Limb (tissue), 2 donors: Measurements from ENCODE around the gene NTRK1.

Source experiments
- DNase-seq, 2 donors: peaks; one replicate each; pipeline ENCODE4 v3.0.0-alpha.2; 2016; ENCODE audit errors: extremely low spot score in 2 of 2

NTRK1 gene

GRCh38 chr1:156838972-156839371 is 21.7 kb upstream of the NTRK1 start:
- peak in 1 of 2 donors; percentile 67 for DNase-seq

- no peak for DNase-seq
These were observed 21.1 kb upstream of the NTRK1 start for GRCh38 chr1:156839426-156840109.

- no peak for DNase-seq
These were observed 20.3 kb upstream of the NTRK1 start for GRCh38 chr1:156840186-156840897.

GRCh38 chr1:156840898-156841279 is 19.8 kb upstream of the NTRK1 start:
- DNase-seq: no peak

- DNase-seq: no peak
These were observed 19.3 kb upstream of the NTRK1 start for GRCh38 chr1:156841295-156841855.

- no peak for DNase-seq
These were observed 17.9 kb upstream of the NTRK1 start for GRCh38 chr1:156842618-156843300.

- no peak for DNase-seq
These were observed 16.6 kb upstream of the NTRK1 start for GRCh38 chr1:156844102-156844501.

GRCh38 chr1:156844638-156845037 is 16.0 kb upstream of the NTRK1 start:
- DNase-seq: no peak

GRCh38 chr1:156845055-156845952 is 15.4 kb upstream of the NTRK1 start:
- DNase-seq: peak in 1 of 2 donors; percentile 58

- DNase-seq: no peak
These were observed 14.6 kb upstream of the NTRK1 start for GRCh38 chr1:156845953-156846545.

GRCh38 chr1:156846643-156847042 is 14.0 kb upstream of the NTRK1 start:
- no peak for DNase-seq

GRCh38 chr1:156847591-156848460 is 12.8 kb upstream of the NTRK1 start:
- no peak for DNase-seq

GRCh38 chr1:156848461-156849150 is 12.1 kb upstream of the NTRK1 start:
- DNase-seq: no peak

GRCh38 chr1:156849151-156849496 is 11.5 kb upstream of the NTRK1 start:
- no peak for DNase-seq

- no peak for DNase-seq
These were observed 8.8 kb upstream of the NTRK1 start for GRCh38 chr1:156851779-156852417.

- peak in 1 of 2 donors; percentile 55 for DNase-seq
These were observed 8.2 kb upstream of the NTRK1 start for GRCh38 chr1:156852418-156852874.

GRCh38 chr1:156853761-156854160 is 6.9 kb upstream of the NTRK1 start:
- no peak for DNase-seq

GRCh38 chr1:156854634-156855033 is 6.0 kb upstream of the NTRK1 start:
- DNase-seq: no peak
